ENCODE results near the gene FRAS1. TPM values are rescaled to one million over a fixed set of nuclear protein-coding genes. Genes with fewer than 3 reads are reported as not detected.

FRAS1 gene
- total RNA-seq, 1 donor from 2014 or later: 6.8 TPM

DNA sequence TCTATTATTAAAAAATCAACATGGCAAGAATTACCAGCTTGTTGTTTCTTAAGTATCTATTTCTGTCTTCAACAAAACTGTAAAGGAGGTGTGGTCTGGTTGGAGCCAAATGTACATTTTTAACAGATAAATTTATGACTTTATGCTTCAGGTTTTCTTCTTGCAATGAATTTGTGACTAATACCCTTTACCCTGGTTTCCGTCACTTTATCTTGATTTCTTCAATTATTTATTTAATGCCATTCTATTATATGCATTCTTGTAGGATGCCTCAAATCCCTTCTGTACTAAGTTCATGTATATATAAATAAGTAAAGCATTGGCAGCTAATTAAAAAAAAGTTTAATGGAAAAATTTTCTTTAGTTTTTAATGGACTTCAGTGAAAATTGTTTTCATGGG lies 453.0 kb downstream of the FRAS1 start:
- DNase-seq (ENCODE audit: low spot score): no peak

GRCh38 chr4:78510681-78511080 lies 453.6 kb downstream of the FRAS1 start:
- no peak for DNase-seq (ENCODE audit: low spot score)

GRCh38 chr4:78512357-78512920 lies 455.3 kb downstream of the FRAS1 start:
- DNase-seq (ENCODE audit: low spot score): peak; percentile 59

DNA sequence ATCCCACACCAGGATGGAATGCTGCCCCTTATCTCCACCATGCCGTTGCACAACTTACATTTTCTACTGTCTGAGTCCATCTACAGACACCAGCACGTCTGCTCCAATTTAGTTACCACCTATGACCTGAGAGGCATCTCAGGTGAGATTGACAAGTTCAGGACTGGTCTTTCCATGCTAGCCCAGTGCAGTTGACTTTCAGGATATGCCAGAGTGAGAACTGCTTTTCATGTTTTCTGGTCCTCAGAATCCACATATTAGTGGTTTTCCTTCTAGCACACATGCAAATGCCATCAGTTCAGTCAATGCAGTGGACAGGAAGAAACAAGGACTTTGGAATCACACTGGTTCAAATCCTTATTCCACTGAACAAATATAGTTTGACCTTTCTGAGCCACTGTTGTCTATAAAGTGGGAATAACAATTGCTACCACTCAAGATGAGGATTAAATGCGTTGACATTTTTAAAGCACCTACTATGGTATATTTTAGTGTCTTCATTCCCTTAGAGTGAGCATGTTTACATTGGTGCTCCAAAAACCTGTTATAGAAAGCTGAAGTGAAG lies 456.4 kb downstream of the FRAS1 start:
- DNase-seq (ENCODE audit: low spot score): no peak

DNA sequence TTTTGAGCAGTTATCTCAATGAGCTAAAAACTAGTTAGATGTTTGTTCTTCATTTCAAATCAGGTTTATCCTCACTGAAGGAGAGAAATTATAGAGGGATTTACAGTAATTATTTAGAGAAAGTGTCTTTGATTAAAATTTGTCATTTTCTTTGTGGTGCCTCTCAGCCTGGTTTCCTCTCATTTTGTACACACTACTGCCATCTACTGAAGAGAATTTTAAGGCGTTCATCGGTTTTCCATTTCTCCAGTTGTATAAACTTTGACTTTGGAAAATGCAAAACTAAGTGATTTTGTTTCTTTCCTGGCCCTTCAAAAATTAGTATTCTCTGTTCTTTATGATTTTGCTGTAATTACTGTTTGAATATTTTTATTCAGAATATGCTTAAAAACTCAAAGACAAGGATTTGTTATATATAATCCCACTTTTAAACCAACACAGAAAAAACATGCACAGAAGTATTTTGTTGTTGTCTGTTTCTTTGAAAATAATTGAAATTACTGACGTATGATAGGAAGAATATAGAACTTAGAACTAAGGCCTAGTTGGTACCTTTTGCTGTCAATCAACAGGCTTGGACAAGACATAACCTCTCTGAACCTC lies 460.0 kb downstream of the FRAS1 start:
- no peak for DNase-seq (ENCODE audit: low spot score)

DNA sequence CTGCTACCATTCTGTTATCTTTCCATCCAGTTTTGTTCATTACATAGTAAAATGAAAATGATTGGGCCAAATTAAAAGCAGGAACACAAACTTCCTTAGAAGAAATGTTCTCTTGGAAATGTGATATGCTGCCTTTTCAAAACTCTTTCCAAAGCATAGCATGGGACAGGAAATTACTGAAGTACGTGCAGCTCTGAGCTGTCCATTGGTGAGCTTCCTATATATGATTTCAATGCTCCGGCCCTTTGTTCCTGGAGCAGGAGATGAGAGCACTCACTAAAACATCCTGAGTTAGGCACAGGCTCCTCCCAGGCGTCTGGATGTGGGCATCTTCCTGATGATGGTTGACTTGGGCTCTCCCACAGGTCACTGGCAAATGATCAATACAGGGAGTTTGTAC lies 461.4 kb downstream of the FRAS1 start:
- DNase-seq (ENCODE audit: low spot score): no peak

DNA sequence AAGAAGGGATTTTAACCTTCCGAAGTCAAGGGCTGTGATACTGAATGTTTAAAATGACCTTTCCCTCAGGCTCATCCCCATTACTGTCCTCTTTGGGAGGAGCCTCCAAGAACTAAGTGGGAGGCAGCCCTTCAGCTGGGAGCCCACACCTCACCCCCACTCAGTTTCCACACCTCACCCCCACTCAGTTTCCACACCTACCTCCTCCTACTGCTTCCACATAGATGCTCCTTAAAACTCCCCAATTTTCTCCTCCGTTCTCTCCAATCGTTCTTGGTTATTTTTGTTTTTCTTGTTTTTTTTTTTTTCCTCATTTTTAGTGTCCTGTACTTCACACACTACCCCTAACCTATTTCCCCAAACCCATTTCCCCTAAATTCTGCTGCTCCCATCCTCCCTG lies 462.8 kb downstream of the FRAS1 start:
- DNase-seq (ENCODE audit: low spot score): no peak

DNA sequence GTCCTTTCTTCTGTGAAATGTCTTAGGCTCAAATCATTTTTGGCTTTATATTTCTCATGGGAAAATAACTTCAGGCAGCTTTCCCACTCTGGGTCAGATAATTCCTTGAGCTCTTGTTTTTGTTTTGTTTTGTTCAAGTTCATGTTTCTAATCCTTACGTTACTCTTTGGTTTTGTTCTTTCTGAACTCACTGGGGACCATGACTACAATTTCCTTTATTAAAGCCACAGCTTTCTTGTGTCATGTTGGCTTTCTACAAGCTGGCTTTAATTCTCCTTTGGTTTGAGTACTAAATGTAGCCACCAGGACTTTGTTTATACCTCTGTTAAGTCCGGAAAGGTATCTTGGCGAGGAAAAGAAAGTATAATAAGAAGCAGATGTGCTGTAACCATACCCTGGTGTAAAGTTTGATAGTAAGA lies 463.7 kb downstream of the FRAS1 start:
- DNase-seq (ENCODE audit: low spot score): no peak

DNA sequence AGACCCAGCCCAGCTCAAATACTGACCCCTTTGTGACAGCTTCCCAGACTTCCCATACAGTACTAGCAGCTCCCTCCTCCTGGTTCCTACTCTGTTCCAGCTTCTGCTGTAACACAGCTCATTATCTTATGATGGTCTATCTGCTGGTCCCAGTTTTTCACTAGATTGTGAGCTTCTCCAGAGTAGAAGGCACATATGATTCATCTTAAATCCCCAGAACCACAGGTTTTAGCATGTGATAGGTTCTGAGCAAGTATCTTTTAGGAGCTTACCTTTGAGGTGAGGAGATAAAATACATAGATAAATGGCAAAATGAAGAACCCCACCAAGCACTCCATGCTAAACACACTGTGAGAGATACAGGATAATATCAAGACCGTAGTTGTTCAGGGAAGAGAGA lies 466.9 kb downstream of the FRAS1 start:
- DNase-seq (ENCODE audit: low spot score): no peak

GRCh38 chr4:78525559-78525958 lies 468.4 kb downstream of the FRAS1 start:
- peak; percentile 23 for DNase-seq (ENCODE audit: low spot score)

DNA sequence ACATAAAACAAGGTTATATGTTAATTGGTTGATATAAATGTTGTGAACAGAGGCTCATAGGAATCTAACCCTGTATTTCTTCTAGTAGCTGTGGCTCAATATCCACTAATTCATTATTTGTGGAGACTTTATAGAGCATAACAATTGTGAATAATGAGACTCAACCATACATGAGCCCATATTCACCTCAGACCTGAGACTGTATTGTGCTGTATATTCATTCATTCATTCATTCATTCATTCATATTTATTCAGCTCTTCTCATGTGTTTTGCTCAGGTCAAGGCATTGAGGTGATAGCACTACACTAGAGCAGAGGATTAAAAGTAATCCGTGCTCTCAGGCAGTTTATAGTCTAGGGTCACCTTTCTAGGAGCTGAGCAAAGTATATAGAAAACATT lies 470.0 kb downstream of the FRAS1 start:
- no peak for DNase-seq (ENCODE audit: low spot score)

GRCh38 chr4:78527555-78527954 lies 470.4 kb downstream of the FRAS1 start:
- DNase-seq (ENCODE audit: low spot score): no peak

DNA sequence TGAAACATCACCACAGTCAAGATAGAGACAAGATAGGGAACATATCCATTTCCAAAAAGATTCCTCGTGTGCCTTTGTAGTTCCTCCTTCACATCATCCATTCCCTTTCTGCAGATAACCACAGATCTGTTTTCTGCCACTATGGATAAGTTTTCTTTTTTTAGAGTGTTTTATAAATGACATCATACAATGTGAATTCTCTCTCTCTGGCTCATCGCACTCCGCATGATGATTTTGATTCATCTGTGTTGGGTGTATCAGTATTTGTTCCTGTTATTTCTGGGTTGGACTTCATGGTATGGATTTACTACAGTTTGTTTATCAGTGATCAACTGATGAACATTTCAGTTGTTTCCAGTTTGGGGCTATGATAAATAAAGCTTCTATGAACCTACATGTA lies 471.2 kb downstream of the FRAS1 start:
- DNase-seq (ENCODE audit: low spot score): no peak

DNA sequence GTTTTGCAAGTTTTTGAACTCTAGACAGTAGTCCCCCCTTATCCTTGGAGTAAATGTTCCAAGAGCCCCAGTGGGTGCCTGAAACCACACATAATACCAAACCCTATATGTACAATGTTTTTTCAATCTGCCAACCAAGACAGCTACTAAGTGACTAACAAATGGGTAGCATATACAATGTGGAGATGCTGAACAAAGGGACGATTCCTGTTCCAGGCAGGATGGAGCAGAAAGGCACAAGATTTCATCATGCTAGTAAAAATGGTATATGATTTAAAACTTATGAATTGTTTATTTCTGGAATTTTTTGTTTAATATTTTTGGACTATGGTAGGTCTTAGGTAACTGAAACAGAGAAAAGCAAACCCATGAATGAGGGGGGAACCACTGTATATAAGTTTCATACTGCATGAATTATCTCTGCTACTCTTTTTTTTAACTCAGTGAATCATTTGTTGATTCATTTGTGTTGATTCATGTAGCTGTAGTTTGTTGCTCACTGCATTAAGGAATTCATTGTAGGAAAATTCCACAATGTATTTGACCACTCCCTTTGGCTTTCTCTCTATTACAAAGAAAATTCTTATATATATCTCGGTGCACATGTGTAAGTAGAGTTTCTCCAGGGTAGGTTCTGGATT lies 472.6 kb downstream of the FRAS1 start:
- no peak for DNase-seq (ENCODE audit: low spot score)

DNA sequence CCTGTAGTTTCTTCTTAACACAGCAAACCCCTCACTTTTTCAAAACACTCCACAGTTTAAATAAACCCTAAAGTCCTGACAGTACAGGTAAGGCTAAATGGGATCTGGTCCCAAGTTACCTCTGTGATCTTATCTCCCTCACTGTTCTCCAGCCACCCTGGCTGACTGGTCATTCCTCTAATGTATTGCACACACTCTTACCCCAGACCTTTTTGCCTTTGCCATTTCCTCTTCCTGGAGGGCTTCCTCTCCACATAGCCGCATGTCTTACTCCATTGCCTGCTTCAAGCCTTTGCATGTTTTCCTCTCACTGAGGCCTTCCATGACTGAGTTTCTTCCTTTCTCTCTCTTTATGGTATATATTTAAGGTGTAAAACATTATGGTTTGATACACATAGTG lies 474.9 kb downstream of the FRAS1 start:
- DNase-seq (ENCODE audit: low spot score): no peak

GRCh38 chr4:78533854-78534253 lies 476.7 kb downstream of the FRAS1 start:
- no peak for DNase-seq (ENCODE audit: low spot score)

DNA sequence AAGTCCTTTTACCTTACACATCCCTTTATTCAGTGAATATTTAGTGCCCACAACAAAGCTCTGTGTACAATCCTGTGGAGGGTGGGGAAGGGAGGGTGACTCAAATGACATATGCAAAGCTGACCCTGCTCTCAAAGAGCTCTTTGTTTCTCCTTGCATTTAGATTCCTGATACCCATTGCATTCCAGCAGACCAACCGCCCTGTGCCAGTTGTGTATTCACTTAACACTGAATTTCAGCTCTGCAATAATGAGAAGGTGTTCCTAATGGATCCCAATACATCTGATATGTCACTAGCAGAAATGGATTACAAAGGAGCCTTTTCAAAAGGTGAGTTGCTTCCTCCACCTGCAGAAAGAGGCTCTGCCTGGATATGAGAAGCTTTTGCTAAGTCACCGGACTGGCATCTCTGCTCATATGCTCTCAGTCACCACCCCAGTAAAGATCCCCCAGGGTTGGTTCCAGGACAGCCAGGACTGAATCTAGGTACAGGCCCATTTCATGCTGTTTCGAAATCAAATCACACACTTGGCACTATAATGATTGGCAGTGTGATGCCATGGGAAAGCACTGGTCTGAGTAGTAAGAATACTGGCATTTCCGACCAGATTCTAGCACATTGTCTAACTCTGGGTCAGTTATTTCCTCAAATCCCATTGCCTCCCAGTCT lies 477.3 kb downstream of the FRAS1 start:
- DNase-seq (ENCODE audit: low spot score): no peak

DNA sequence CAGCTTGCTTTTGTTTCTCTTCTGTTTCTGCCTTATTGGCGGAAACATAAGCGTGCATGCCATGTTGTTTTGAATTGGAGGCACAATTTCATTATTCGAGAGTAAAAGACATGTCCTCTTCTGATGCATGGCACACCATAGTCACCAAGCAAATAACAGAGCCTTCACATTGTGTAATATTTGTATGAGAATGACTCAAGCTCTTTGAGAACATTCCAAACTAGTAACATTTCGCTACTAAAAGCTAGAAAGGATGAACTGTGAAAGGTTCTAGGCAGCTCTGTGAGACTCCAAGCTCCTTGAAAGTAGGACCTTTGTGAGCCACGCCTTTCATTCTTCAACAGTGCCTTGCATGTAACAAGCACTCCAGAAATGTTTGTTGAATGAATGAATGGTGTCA lies 485.2 kb downstream of the FRAS1 start:
- no peak for DNase-seq (ENCODE audit: low spot score)

DNA sequence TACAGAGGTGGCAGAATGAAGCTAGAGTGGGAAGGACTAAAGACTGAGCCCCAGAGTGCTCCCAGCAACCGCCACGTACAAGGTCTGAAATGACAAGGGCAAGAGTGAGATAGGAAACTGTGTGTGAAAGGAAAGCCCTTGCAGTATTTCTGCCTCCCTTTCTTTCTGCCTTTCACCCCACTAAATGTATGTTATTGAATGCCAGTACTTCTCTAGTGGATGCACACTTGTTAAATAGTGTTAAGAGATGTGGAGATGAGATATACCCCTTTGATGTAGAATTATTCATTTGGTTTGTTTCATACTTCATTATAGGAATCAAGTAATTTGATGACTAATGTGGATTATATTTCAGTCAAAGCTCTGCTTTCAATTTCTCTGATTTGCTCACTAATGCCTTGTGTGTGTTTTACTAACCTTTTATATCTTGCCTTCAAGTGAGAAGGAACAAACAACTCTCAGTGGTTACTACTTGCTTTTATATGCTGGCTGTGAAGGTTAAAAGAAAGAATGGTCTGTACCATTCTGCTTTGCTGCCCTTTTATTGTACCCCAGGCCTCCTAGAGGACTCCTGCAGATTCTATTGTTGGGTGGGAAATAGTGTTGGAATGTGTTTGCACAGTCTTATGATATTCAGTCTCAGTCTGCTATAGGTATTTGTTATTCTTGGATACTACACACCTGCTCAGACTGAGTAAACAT lies 486.5 kb downstream of the FRAS1 start:
- DNase-seq (ENCODE audit: low spot score): no peak

- no peak for DNase-seq (ENCODE audit: low spot score)
Observed at GRCh38 chr4:78544678-78545077, 487.6 kb downstream of the FRAS1 start.

- no peak for DNase-seq (ENCODE audit: low spot score)
Observed at GRCh38 chr4:78545275-78546246, 488.4 kb downstream of the FRAS1 start.

Measured in mucosa of gallbladder (tissue), 1 donor.